Left lung (tissue), 10 donors: ENCODE results near the gene RAB28. TPM values are rescaled to one million over a fixed set of nuclear protein-coding genes. Genes with fewer than 3 reads are reported as not detected.

Experiments used
- ATAC-seq: fragments of 200-7000 bp; cut with Tn5 transposase; one replicate; pipeline ENCODE4 v1.9.1; 2020; ENCODE audit warnings: moderate library complexity
- DNase-seq, 4 donors: peaks; one replicate each; pipeline ENCODE4 v3.0.0-alpha.2; 2013 to 2020
- H3K27ac ChIP-seq, 2 donors: fragments of 200-600 bp; sonication (generic) in 1 of 2; one replicate each; pipeline versions ENCODE4 v1.5.0 to v1.8.0; 2020 to 2021
- H3K27me3 ChIP-seq, 2 donors: fragments of 200-600 bp; sonication (generic) in 1 of 2; one replicate each; pipeline versions ENCODE4 v1.5.0 to v1.8.0; 2020 to 2021
- H3K36me3 ChIP-seq, 2 donors: fragments of 200-600 bp; sonication (generic) in 1 of 2; one replicate each; pipeline versions ENCODE4 v1.5.0 to v1.8.0; 2020 to 2021
- H3K4me1 ChIP-seq, 2 donors: fragments of 200-600 bp; one replicate each; pipeline ENCODE4 v1.8.0; 2021
- H3K4me3 ChIP-seq, 2 donors: fragments of 200-600 bp; sonication (generic) in 1 of 2; one replicate each; pipeline versions ENCODE4 v1.5.0 to v1.8.0; 2020 to 2021; ENCODE audit warnings: mild to moderate bottlenecking in 1 of 2
- H3K9me3 ChIP-seq, 2 donors: fragments of 200-600 bp; sonication (generic) in 1 of 2; one replicate each; pipeline versions ENCODE4 v1.5.0 to v1.8.0; 2020 to 2021
- CTCF ChIP-seq, 2 donors: fragments of 200-600 bp; sonication (generic) in 1 of 2; IDR thresholded peaks; one replicate each; pipeline versions ENCODE4 v1.5.0 to v1.8.0; 2021; ENCODE audit warnings: antibody characterized with exemption in 2 of 2
- intact Hi-C, 2 donors: fragments of 100-400 bp; cut with DNase I; formaldehyde crosslinking; loops; one replicate each; pipeline versions ENCODE4 v1.11.2 to v1.14.2; 2022
- polyA plus RNA-seq, 6 donors: library from polyadenylated mRNA; unstranded; fragments of 120-200 nt; gene quantifications; one replicate each; pipeline ENCODE4 v1.2.1, GENCODE V29; 2013; ENCODE audit not compliant: insufficient read length in 6 of 6
- total RNA-seq, 2 donors: library from RNA; stranded (reverse); fragmentation: NEBNext Ultra II Directional; extraction: Animal tissue kit (Norgen Biotek cat#: 25700); gene quantifications; one replicate each; pipeline ENCODE4 v1.2.1, GENCODE V29; 2021
- donor health status: DM: no; HTN: yes; CAD: no.
- donor health status: DM: no; HTN: no; CAD: no.

RAB28 gene
- total and polyA plus RNA-seq, 8 donors: 12.2 to 33.4 (median 30.6) TPM

- Histone ChIP-seq H3K36me3 (peaks cover 0 to 4% of the 10 kb centered on the region in 2 donors), H3K4me1 (no peaks in the 10 kb centered on the region), H3K4me3 (no peak overlapping the region), H3K27ac (no peak overlapping the region), H3K9me3 (peaks cover 0 to 3% of the 10 kb centered on the region in 2 donors), H3K27me3 (no peaks in the 10 kb centered on the region)
- intact Hi-C loops: no loop called here
- TF ChIP-seq CTCF (IDR thresholded peaks at IDR 0.05): no peak
- no peak for DNase-seq
- ATAC-seq: no peak
Observed at GRCh38 chr4:13449590-13449989, 34.5 kb downstream of the RAB28 start.

- intact Hi-C loops: no loop called here
- ATAC-seq: no peak
- Histone ChIP-seq H3K4me1 (no peaks in the 10 kb centered on the region), H3K4me3 (no peak overlapping the region), H3K27me3 (no peaks in the 10 kb centered on the region), H3K9me3 (no peaks in the 10 kb centered on the region), H3K27ac (no peak overlapping the region), H3K36me3 (no peaks in the 10 kb centered on the region)
- TF ChIP-seq CTCF (IDR thresholded peaks at IDR 0.05): no peak
- DNase-seq: no peak
Observed at GRCh38 chr4:13445841-13446790, 38.0 kb downstream of the RAB28 start.

- Histone ChIP-seq H3K36me3 (no peaks in the 10 kb centered on the region), H3K4me3 (no peak overlapping the region), H3K4me1 (no peaks in the 10 kb centered on the region), H3K9me3 (peaks cover 0 to 15% of the 10 kb centered on the region in 2 donors), H3K27me3 (no peaks in the 10 kb centered on the region), H3K27ac (no peak overlapping the region)
- no peak for TF ChIP-seq CTCF (IDR thresholded peaks at IDR 0.05)
- intact Hi-C loops: no loop called here
- no peak for ATAC-seq
- no peak for DNase-seq
Observed at GRCh38 chr4:13441506-13441905, 42.6 kb downstream of the RAB28 start.

- no peaks in the 10 kb centered on the region for H3K27me3 ChIP-seq
- DNase-seq (no peak), ATAC-seq (no peak)
- no peak for TF ChIP-seq CTCF (IDR thresholded peaks at IDR 0.05)
- intact Hi-C loops: no loop called here
- peaks cover 0 to 22% of the 10 kb centered on the region in 2 donors for H3K9me3 ChIP-seq
- no peaks in the 10 kb centered on the region for H3K4me1 ChIP-seq
- H3K27ac ChIP-seq: no peak overlapping the region
- H3K36me3 ChIP-seq: no peaks in the 10 kb centered on the region
- H3K4me3 ChIP-seq: no peak overlapping the region
Observed at GRCh38 chr4:13436962-13437361, 47.2 kb downstream of the RAB28 start.

- TF ChIP-seq CTCF (IDR thresholded peaks at IDR 0.05): no peak
- H3K27ac ChIP-seq: no peak overlapping the region
Observed at GRCh38 chr4:13432453-13432852, 51.7 kb downstream of the RAB28 start.

More at GRCh38 chr4:13432453-13432852, 51.7 kb downstream of the RAB28 start:
- intact Hi-C loops: no loop called here
- H3K27me3 ChIP-seq: no peaks in the 10 kb centered on the region
- no peak overlapping the region for H3K4me3 ChIP-seq
- no peaks in the 10 kb centered on the region for H3K36me3 ChIP-seq
- DNase-seq (no peak), ATAC-seq (no peak)
- H3K9me3 ChIP-seq: peaks cover 0 to 17% of the 10 kb centered on the region in 2 donors
- no peaks in the 10 kb centered on the region for H3K4me1 ChIP-seq
